Ascending aorta (tissue), 2 donors: ENCODE measurements around the gene PRIM1. TPM values are rescaled to one million over a fixed set of nuclear protein-coding genes. Genes with fewer than 3 reads are reported as not detected.

Source experiments
- DNase-seq, 2 donors: peaks; one replicate each; pipeline ENCODE4 v3.0.0-alpha.2; 2019; ENCODE audit warnings: low spot score in 2 of 2
- H3K27ac ChIP-seq, 2 donors: fragments of 200-600 bp; sonication (generic); one replicate each; pipeline ENCODE4 v1.5.1; 2016 to 2017; ENCODE audit warnings: mild to moderate bottlenecking in 1 of 2
- H3K27me3 ChIP-seq: fragments of 200-600 bp; sonication (generic); one replicate; pipeline ENCODE4 v1.5.1; 2017
- H3K36me3 ChIP-seq, 2 donors: fragments of 200-600 bp; sonication (generic); one replicate each; pipeline ENCODE4 v1.5.1; 2016
- H3K4me1 ChIP-seq, 2 donors: fragments of 200-600 bp; sonication (generic); one replicate each; pipeline ENCODE4 v1.5.1; 2016 to 2017; ENCODE audit warnings: mild to moderate bottlenecking in 1 of 2
- H3K4me3 ChIP-seq, 2 donors: fragments of 200-600 bp; sonication (generic); one replicate each; pipeline ENCODE4 v1.5.1; 2016 to 2017; ENCODE audit warnings: mild to moderate bottlenecking in 1 of 2
- H3K9me3 ChIP-seq, 2 donors: fragments of 200-600 bp; sonication (generic); one replicate each; pipeline ENCODE4 v1.5.1; 2016
- CTCF ChIP-seq, 3 experiments: fragments of 200-600 bp in 2 of 3; fragments of 450-650 bp in 1 of 3; sonication (generic) in 2 of 3; IDR thresholded peaks; one replicate each; pipeline ENCODE4 v1.5.1; 2016 to 2019; ENCODE audit warnings: antibody characterized with exemption in 3 of 3, mild to moderate bottlenecking in 1 of 3, moderate library complexity in 1 of 3
- intact Hi-C: fragments of 100-400 bp; cut with DNase I; formaldehyde crosslinking; loops from one replicate; pipeline ENCODE4 v1.15.1; 2023
- total RNA-seq: library from RNA; depleted of rRNA; stranded (reverse); fragments of >200 nt; gene quantifications from one replicate; pipeline ENCODE4 v1.1.0, GENCODE V29; 2016

The PRIM1 gene
- total RNA-seq, 1 donor from 2014 or later = 20.9 TPM

DNA sequence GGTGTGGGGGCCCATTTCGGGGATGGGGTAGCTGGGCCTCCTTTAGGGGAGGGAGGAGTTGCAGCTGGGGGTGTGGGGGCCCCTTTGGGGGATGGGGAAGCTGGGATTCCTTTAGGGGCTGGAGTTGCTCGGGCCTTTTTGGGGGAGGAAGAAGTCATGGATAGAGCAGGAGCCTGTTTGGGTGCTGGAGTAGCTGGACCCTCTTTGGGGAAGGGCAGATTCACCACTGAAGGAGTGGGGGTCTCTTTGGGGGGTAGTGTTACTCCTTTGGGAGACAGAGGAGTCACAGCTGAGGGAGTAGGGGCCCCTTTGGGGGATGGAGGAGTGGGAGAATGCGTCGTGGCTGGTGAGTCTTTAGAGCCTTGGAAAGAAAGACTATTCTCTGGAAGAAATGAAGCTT is 33.5 kb downstream of the PRIM1 start:
- no peak for DNase-seq
- peak overlapping the region in 1 of 2 donors; percentile 7 for H3K27ac ChIP-seq
- H3K36me3 ChIP-seq = peaks cover 25 to 45% of the 10 kb centered on the region in 2 donors
- no peak overlapping the region for H3K4me3 ChIP-seq
- no peaks in the 10 kb centered on the region for H3K9me3 ChIP-seq
- TF ChIP-seq CTCF (IDR thresholded peaks at IDR 0.05) = no peak
- no peaks in the 10 kb centered on the region for H3K27me3 ChIP-seq
- intact Hi-C loops = no loop called here
- peaks cover 0 to 32% of the 10 kb centered on the region in 2 donors for H3K4me1 ChIP-seq

DNA sequence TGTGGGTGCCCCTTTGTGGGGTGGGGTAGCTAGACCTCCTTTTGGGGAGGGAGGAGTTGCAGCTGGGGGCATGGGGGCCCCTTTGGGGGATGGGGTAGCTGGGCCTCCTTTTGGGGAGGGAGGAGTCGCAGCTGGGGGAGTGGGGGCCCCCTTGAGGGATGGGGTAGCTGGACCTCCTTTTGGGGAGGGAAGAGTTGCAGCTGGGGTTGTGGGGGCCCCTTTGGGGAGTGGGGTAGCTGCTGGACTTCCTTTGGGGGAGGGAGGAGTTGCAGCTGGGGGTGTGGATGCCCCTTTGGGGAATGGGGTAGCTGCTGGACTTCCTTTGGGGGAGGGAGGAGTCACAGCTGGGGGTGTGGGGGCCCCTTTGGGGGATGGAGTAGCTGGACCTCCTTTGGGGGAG is 34.0 kb downstream of the PRIM1 start:
- no peak for DNase-seq
- TF ChIP-seq CTCF (IDR thresholded peaks at IDR 0.05) = no peak
- no peaks in the 10 kb centered on the region for H3K9me3 ChIP-seq
- peaks cover 30 to 50% of the 10 kb centered on the region in 2 donors for H3K36me3 ChIP-seq
- H3K4me3 ChIP-seq = no peak overlapping the region
- intact Hi-C loops = no loop called here
- peaks cover 0 to 30% of the 10 kb centered on the region in 2 donors for H3K4me1 ChIP-seq
- no peaks in the 10 kb centered on the region for H3K27me3 ChIP-seq
- H3K27ac ChIP-seq = no peak overlapping the region

DNA sequence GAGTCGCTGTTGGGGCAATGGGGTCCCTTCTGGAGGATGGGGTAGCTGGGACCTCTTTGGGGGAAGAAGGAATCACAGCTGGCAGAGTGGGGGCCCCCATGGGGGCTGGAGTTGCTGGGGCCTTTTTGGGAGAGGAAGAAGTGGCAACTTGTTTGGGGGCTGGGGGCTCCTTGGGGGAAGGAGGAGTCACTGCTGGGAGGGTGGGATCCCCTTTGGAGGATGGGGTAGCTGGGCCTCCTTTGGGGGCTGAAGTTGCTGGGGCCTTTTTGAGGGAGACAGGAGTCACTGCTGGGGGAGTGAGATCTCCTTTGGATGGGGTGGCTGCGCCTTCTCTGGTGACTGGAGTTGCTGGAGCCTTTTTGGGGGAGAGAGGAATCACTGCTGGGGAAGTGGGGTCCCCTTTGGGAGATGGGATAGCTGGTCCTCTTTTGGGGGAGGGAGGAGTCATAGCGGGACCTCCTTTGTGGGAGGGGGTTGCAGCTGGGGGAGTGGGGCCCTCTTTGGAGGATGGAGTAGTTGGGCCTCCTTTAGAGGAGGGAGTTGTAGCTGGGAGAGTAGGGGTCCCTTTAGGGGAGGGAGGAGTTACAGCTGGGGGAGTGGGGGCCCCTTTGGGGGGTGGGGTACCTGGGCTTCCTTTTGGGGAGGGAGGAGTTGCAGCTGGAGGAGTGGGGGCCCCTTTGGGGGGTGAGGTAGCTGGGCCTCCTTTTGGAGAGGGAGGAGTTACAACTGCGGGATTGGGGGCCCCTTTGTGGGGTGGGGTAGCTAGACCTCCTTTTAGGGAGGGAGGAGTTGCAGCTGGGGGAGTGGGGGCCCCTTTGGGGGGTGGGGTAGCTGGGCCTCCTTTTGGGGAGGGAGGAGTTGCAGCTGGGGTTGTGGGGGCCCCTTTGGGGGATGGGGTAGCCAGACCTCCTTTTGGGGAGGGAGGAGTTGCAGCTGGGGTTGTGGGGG is 34.9 kb downstream of the PRIM1 start:
- H3K9me3 ChIP-seq = no peaks in the 10 kb centered on the region
- no peak overlapping the region for H3K27ac ChIP-seq
- DNase-seq = peak in 1 of 2 donors; percentile 30
- peaks cover 0 to 20% of the 10 kb centered on the region in 2 donors for H3K4me1 ChIP-seq
- no peak overlapping the region for H3K4me3 ChIP-seq
- no peak for TF ChIP-seq CTCF (IDR thresholded peaks at IDR 0.05)
- H3K36me3 ChIP-seq = peaks cover 40 to 59% of the 10 kb centered on the region in 2 donors
- intact Hi-C loops = no loop called here
- H3K27me3 ChIP-seq = no peaks in the 10 kb centered on the region

- Histone ChIP-seq H3K4me3 (no peak overlapping the region), H3K27ac (no peak overlapping the region), H3K27me3 (no peaks in the 10 kb centered on the region), H3K4me1 (peaks cover 0 to 13% of the 10 kb centered on the region in 2 donors), H3K36me3 (peaks cover 45 to 66% of the 10 kb centered on the region in 2 donors), H3K9me3 (no peaks in the 10 kb centered on the region)
- peak in 1 of 2 donors; percentile 16 for DNase-seq
- intact Hi-C loops = no loop called here
- no peak for TF ChIP-seq CTCF (IDR thresholded peaks at IDR 0.05)
Measured at GRCh38 chr12:56716458-56716857, 35.7 kb downstream of the PRIM1 start.

- H3K27me3 ChIP-seq = no peaks in the 10 kb centered on the region
- H3K4me1 ChIP-seq = peaks cover 0 to 7% of the 10 kb centered on the region in 2 donors
- DNase-seq = peak in 1 of 2 donors; percentile 51
- no peak for TF ChIP-seq CTCF (IDR thresholded peaks at IDR 0.05)
- H3K27ac ChIP-seq = no peak overlapping the region
- no peaks in the 10 kb centered on the region for H3K9me3 ChIP-seq
- no peak overlapping the region for H3K4me3 ChIP-seq
- peaks cover 45 to 69% of the 10 kb centered on the region in 2 donors for H3K36me3 ChIP-seq
- intact Hi-C loops = no loop called here
Measured at GRCh38 chr12:56715798-56716197, 36.3 kb downstream of the PRIM1 start.
